Prostate gland (tissue), 2 donors: ENCODE measurements around the gene SLC13A4. TPM values are rescaled to one million over a fixed set of nuclear protein-coding genes. Genes with fewer than 3 reads are reported as not detected.

ENCODE experiments used
- DNase-seq: peaks from one replicate; pipeline ENCODE4 v3.0.0-alpha.2; 2019; ENCODE audit warnings: low spot score
- H3K27ac ChIP-seq, 2 donors: fragments of 200-600 bp; sonication (generic); 2 replicates each; pipeline ENCODE4 v1.5.1; 2017 to 2019
- H3K27me3 ChIP-seq: fragments of 200-600 bp; sonication (generic); replicated peaks from 2 replicates; pipeline ENCODE4 v1.5.1; 2019; ENCODE audit not compliant: insufficient read depth
- H3K36me3 ChIP-seq, 2 donors: fragments of 200-600 bp; sonication (generic); 1 replicate in 1 of 2; 2 replicates in 1 of 2; pipeline versions ENCODE4 v1.5.1 to v1.8.1; 2017 to 2019
- H3K4me1 ChIP-seq: fragments of 200-600 bp; sonication (generic); replicated peaks from 2 replicates; pipeline ENCODE4 v1.5.1; 2019
- H3K4me3 ChIP-seq, 2 donors: fragments of 200-600 bp; sonication (generic); 2 replicates each; pipeline ENCODE4 v1.5.1; 2017 to 2019
- H3K9me3 ChIP-seq: fragments of 200-600 bp; sonication (generic); 2 replicates; pipeline ENCODE4 v1.5.1; 2017
- CTCF ChIP-seq, 4 experiments: fragments of 200-600 bp in 2 of 4; fragments of 450-650 bp in 2 of 4; sonication (generic) in 2 of 4; IDR thresholded peaks; 1 replicate in 3 of 4; 2 replicates in 1 of 4; pipeline ENCODE4 v1.5.1; 2016 to 2019; ENCODE audit warnings: antibody characterized with exemption in 4 of 4, mild to moderate bottlenecking in 2 of 4, moderate library complexity in 2 of 4
- POLR2A ChIP-seq: fragments of 450-650 bp; IDR thresholded peaks from one replicate; pipeline ENCODE4 v1.6.1; 2016; ENCODE audit warnings: antibody characterized with exemption, mild to moderate bottlenecking
- POLR2AphosphoS5 ChIP-seq: sonication (generic); formaldehyde crosslinking; IDR thresholded peaks from one replicate; pipeline ENCODE4 v1.6.1; 2017; ENCODE audit warnings: antibody characterized with exemption
- WGBS: methylation state at CpG from one replicate; pipeline ENCODE4 v1.1.5; 2018; 5-methylcytosine and 5-hydroxymethylcytosine counted together
- intact Hi-C: fragments of 100-400 bp; cut with DNase I; formaldehyde crosslinking; loops from one replicate; pipeline ENCODE4 v1.14.2; 2022
- total RNA-seq, 2 donors: library from RNA; depleted of rRNA; stranded (reverse); fragments of >200 nt; gene quantifications; one replicate each; pipeline ENCODE4 v1.1.0, GENCODE V29; 2016

The SLC13A4 gene
- total RNA-seq, 2 donors from 2014 or later = 9.4 TPM; not detected in 1

GRCh38 chr7:135719688-135720087, 8.3 kb downstream of the SLC13A4 start:
- Histone ChIP-seq H3K36me3 (no peaks in the 10 kb centered on the region), H3K4me1 (no peaks in the 10 kb centered on the region), H3K27ac (no peak overlapping the region), H3K27me3 (no peaks in the 10 kb centered on the region), H3K4me3 (no peak overlapping the region), H3K9me3 (no peaks in the 10 kb centered on the region)
- WGBS = 62% methylated on average over 2 of the region's 2 CpGs
- no peak for DNase-seq
- intact Hi-C loops = no loop called here
- TF ChIP-seq CTCF (IDR thresholded peaks at IDR 0.05) (no peak), POLR2A (no peak), POLR2AphosphoS5 (no peak)

- Histone ChIP-seq H3K27ac (no peak overlapping the region), H3K27me3 (no peaks in the 10 kb centered on the region), H3K4me1 (no peaks in the 10 kb centered on the region), H3K9me3 (no peaks in the 10 kb centered on the region), H3K36me3 (no peaks in the 10 kb centered on the region), H3K4me3 (no peak overlapping the region)
- intact Hi-C loops = no loop called here
- no peak for DNase-seq
- WGBS = 54% methylated on average over 7 of the region's 7 CpGs
- TF ChIP-seq CTCF (IDR thresholded peaks at IDR 0.05) (no peak), POLR2AphosphoS5 (no peak), POLR2A (no peak)
Observed at GRCh38 chr7:135718794-135719437, 9.1 kb downstream of the SLC13A4 start.

DNA sequence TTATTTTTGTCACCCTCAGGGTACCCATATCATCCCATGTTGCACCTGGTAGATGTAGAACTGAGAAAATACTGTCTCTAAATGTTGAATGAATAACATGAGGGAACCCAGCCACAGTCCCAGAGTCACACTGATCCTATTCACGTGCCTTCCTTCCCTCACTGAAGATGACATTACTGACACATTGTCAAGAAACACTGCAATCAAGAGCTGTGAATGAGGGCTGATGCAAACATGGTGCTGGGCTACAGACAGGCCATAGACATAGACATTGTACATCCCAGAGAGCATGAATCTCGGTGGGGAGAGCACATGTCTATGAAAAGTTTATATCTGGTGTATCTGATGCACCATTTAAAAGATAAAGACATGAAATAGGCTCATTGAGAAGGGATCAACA, 9.8 kb downstream of the SLC13A4 start:
- intact Hi-C loops = no loop called here
- Histone ChIP-seq H3K27ac (no peak overlapping the region), H3K36me3 (no peaks in the 10 kb centered on the region), H3K27me3 (no peaks in the 10 kb centered on the region), H3K4me1 (no peaks in the 10 kb centered on the region), H3K9me3 (no peaks in the 10 kb centered on the region), H3K4me3 (no peak overlapping the region)
- 92% methylated on average over 2 of the region's 2 CpGs for WGBS
- TF ChIP-seq POLR2AphosphoS5 (no peak), POLR2A (no peak), CTCF (IDR thresholded peaks at IDR 0.05) (no peak)
- DNase-seq = no peak

- Histone ChIP-seq H3K9me3 (no peaks in the 10 kb centered on the region), H3K36me3 (no peaks in the 10 kb centered on the region), H3K4me3 (no peak overlapping the region), H3K27me3 (no peaks in the 10 kb centered on the region), H3K4me1 (no peaks in the 10 kb centered on the region), H3K27ac (no peak overlapping the region)
- no peak for DNase-seq
- no peak for TF ChIP-seq POLR2A
- no peak for TF ChIP-seq POLR2AphosphoS5
- TF ChIP-seq CTCF (IDR thresholded peaks at IDR 0.05) = no peak
- intact Hi-C loops = no loop called here
- WGBS = 48% methylated on average over 3 of the region's 3 CpGs
Observed at GRCh38 chr7:135717693-135718092, 10.3 kb downstream of the SLC13A4 start.

DNA sequence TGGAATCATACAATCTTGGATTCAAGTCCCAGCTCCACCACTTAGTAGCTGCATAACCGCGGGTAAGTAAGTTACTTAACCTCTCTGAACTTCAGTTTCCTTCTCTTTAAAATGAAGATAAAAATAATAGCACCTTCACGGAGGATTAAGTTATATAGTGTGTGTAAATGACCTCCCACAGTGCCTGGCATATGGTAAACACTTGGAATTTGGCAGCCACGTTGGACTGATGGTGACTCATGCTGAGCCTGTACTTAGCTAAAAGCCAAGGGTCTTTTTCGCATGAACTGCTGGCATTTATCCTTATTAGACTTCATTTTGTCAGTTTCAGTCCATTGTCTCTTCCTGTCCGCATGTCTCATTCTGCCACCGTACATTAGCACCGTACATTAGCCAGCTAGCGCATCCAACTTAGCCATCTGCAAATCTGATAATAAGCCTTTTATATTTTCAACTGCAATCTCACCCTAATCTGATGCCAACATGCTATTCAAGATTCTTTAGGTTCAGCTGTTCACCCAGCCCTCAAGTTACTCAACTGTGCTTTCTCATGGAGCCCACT, 11.2 kb downstream of the SLC13A4 start:
- H3K36me3 ChIP-seq = no peaks in the 10 kb centered on the region
- no peaks in the 10 kb centered on the region for H3K4me1 ChIP-seq
- WGBS = 37% methylated on average over 9 of the region's 9 CpGs
- H3K27ac ChIP-seq = no peak overlapping the region
- H3K9me3 ChIP-seq = no peaks in the 10 kb centered on the region
- TF ChIP-seq CTCF (IDR thresholded peaks at IDR 0.05) (no peak), POLR2AphosphoS5 (no peak), POLR2A (no peak)
- H3K4me3 ChIP-seq = no peak overlapping the region
- intact Hi-C loops = no loop called here
- DNase-seq = no peak
- H3K27me3 ChIP-seq = no peaks in the 10 kb centered on the region
